Hepatocyte (in vitro differentiated cells): ENCODE data around the gene CCDC102B. TPM values are rescaled to one million over a fixed set of nuclear protein-coding genes. Genes with fewer than 3 reads are reported as not detected.

ENCODE experiments used
- DNase-seq: peaks from one replicate; pipeline ENCODE4 v3.0.0-alpha.2; 2016; ENCODE audit warnings: low spot score
- H2AFZ ChIP-seq: fragments of 200-600 bp; sonication (generic); 2 replicates; pipeline ENCODE4 v1.6.0; 2016; ENCODE audit warnings: antibody characterized with exemption, mild to moderate bottlenecking
- H3K27ac ChIP-seq: fragments of 200-600 bp; sonication (generic); 2 replicates; pipeline ENCODE4 v1.5.1; 2016; ENCODE audit warnings: mild to moderate bottlenecking
- H3K27me3 ChIP-seq: fragments of 200-600 bp; sonication (generic); 2 replicates; pipeline ENCODE4 v1.6.1; 2016
- H3K36me3 ChIP-seq: fragments of 200-600 bp; sonication (generic); replicated peaks from 2 replicates; pipeline ENCODE4 v1.5.1; 2016; ENCODE audit warnings: low read depth; ENCODE audit not compliant: insufficient read depth
- H3K4me1 ChIP-seq: fragments of 200-600 bp; sonication (generic); 2 replicates; pipeline ENCODE4 v1.5.1; 2016; ENCODE audit warnings: mild to moderate bottlenecking, moderate library complexity; ENCODE audit not compliant: insufficient read depth
- H3K4me2 ChIP-seq: fragments of 200-600 bp; sonication (generic); 2 replicates; pipeline ENCODE4 v1.6.0; 2016
- H3K4me3 ChIP-seq: fragments of 200-600 bp; sonication (generic); 2 replicates; pipeline ENCODE4 v1.5.1; 2016; ENCODE audit warnings: mild to moderate bottlenecking
- H3K79me2 ChIP-seq: fragments of 200-600 bp; sonication (generic); 2 replicates; pipeline ENCODE4 v1.6.0; 2017; ENCODE audit warnings: mild to moderate bottlenecking
- H3K9me2 ChIP-seq: fragments of 200-600 bp; sonication (generic); replicated peaks from 2 replicates; pipeline ENCODE4 v1.6.0; 2017; ENCODE audit warnings: mild to moderate bottlenecking; ENCODE audit not compliant: insufficient read depth
- H3K9me3 ChIP-seq: fragments of 200-600 bp; sonication (generic); 2 replicates; pipeline ENCODE4 v1.5.1; 2016; ENCODE audit warnings: low read depth, mild to moderate bottlenecking
- H4K20me1 ChIP-seq: fragments of 200-600 bp; sonication (generic); 2 replicates; pipeline ENCODE4 v1.6.0; 2016; ENCODE audit warnings: mild to moderate bottlenecking; ENCODE audit not compliant: insufficient read depth, poor library complexity, severe bottlenecking
- CTCF ChIP-seq: fragments of 200-600 bp; sonication (generic); IDR thresholded peaks from 2 replicates; pipeline ENCODE4 v1.5.1; 2016; ENCODE audit warnings: antibody characterized with exemption, mild to moderate bottlenecking; ENCODE audit not compliant: poor library complexity
- EZH2 ChIP-seq: fragments of 200-600 bp; sonication (generic); IDR thresholded peaks from 2 replicates; pipeline ENCODE4 v1.6.1; 2016; ENCODE audit warnings: antibody characterized with exemption, mild to moderate bottlenecking, borderline replicate concordance
- EZH2phosphoT487 ChIP-seq: fragments of 200-600 bp; sonication (generic); IDR thresholded peaks from one replicate; pipeline ENCODE4 v1.6.1; 2018; ENCODE audit warnings: antibody characterized with exemption, mild to moderate bottlenecking, low read depth, moderate library complexity; ENCODE audit not compliant: unreplicated experiment, severe bottlenecking
- WGBS: methylation state at CpG from one replicate; pipeline ENCODE4 v1.1.6; 2016; ENCODE audit warnings: low lambda C conversion rate; ENCODE audit errors: missing lambda C conversion rate; 5-methylcytosine and 5-hydroxymethylcytosine counted together
- polyA plus RNA-seq: library from polyadenylated mRNA; unstranded; fragments of >200 nt; fragmentation: Nextera tagmentation; extraction: Ambion mirVana; gene quantifications from 2 replicates; pipeline ENCODE4 v1.2.1, GENCODE V29; 2016
- total RNA-seq: library from RNA; depleted of rRNA; stranded (reverse); fragments of >200 nt; gene quantifications from 2 replicates; pipeline ENCODE4 v1.2.3, GENCODE V29; 2014

CCDC102B gene
- total and polyA plus RNA-seq, 2 experiments from 2014 or later = 2.8 to 5.4 TPM

DNA sequence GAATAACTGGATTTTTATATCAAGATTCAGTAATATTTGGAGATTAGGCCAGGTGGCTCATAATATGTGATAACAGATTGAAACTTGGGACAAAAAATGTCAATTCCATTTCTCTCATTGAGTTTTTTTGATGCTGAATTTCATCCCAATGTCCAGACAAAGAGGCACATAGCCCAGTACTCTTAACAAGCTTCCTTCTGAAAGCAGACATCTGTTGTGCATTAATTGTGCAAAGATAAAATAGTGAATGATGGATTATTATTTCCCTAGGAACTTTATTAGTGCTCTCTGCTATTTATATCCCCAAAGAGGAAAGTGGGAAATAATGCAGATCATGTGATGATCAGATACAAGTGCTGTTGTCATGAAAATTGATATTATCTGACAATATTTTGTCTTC is 234.1 kb downstream of the CCDC102B start:
- no peaks in the 10 kb centered on the region for H3K27me3 ChIP-seq

GRCh38 chr18:69035756-69036155 is 237.9 kb downstream of the CCDC102B start:
- Histone ChIP-seq H3K27ac (no peak overlapping the region), H3K4me1 (no peaks in the 10 kb centered on the region), H2AFZ (no peak overlapping the region), H3K36me3 (no peaks in the 10 kb centered on the region), H3K4me2 (no peak overlapping the region), H3K4me3 (no peak overlapping the region), H3K9me3 (no peaks in the 10 kb centered on the region), H4K20me1 (no peaks in the 10 kb centered on the region), H3K27me3 (no peaks in the 10 kb centered on the region), H3K9me2 (no peaks in the 10 kb centered on the region), H3K79me2 (no peaks in the 10 kb centered on the region)
- WGBS = 86% methylated on average over 1 of the region's 1 CpG
- no peak for DNase-seq
- TF ChIP-seq EZH2 = no peak
- TF ChIP-seq CTCF = no peak
- no peak for TF ChIP-seq EZH2phosphoT487

More for the DNA sequence above, 234.1 kb downstream of the CCDC102B start:
- Histone ChIP-seq H3K9me2 (no peaks in the 10 kb centered on the region), H3K4me3 (no peak overlapping the region), H3K4me1 (no peaks in the 10 kb centered on the region), H3K79me2 (no peaks in the 10 kb centered on the region), H3K4me2 (no peak overlapping the region), H4K20me1 (no peaks in the 10 kb centered on the region), H3K9me3 (no peaks in the 10 kb centered on the region), H3K27ac (no peak overlapping the region), H2AFZ (no peak overlapping the region), H3K36me3 (no peaks in the 10 kb centered on the region)
- TF ChIP-seq EZH2phosphoT487 (no peak), CTCF (no peak), EZH2 (no peak)
- no peak for DNase-seq

- Histone ChIP-seq H3K9me2 (no peaks in the 10 kb centered on the region), H3K79me2 (no peaks in the 10 kb centered on the region), H3K4me2 (no peak overlapping the region), H3K27me3 (no peaks in the 10 kb centered on the region), H3K27ac (no peak overlapping the region), H4K20me1 (no peaks in the 10 kb centered on the region), H3K9me3 (no peaks in the 10 kb centered on the region), H2AFZ (no peak overlapping the region), H3K4me3 (no peak overlapping the region), H3K36me3 (no peaks in the 10 kb centered on the region), H3K4me1 (no peaks in the 10 kb centered on the region)
- WGBS = 30% methylated on average over 1 of the region's 1 CpG
- TF ChIP-seq EZH2phosphoT487 (no peak), EZH2 (no peak), CTCF (no peak)
- no peak for DNase-seq
Observed at GRCh38 chr18:69044215-69044614, 246.3 kb downstream of the CCDC102B start.

GRCh38 chr18:69064063-69064462 is 266.2 kb downstream of the CCDC102B start:
- no peaks in the 10 kb centered on the region for H3K9me2 ChIP-seq
- no peak for TF ChIP-seq EZH2
- H3K36me3 ChIP-seq = no peaks in the 10 kb centered on the region
- no peaks in the 10 kb centered on the region for H3K9me3 ChIP-seq
- WGBS = 44% methylated on average over 4 of the region's 4 CpGs
- H3K4me2 ChIP-seq = no peak overlapping the region
- no peaks in the 10 kb centered on the region for H3K4me1 ChIP-seq
- no peaks in the 10 kb centered on the region for H3K79me2 ChIP-seq
- H3K27me3 ChIP-seq = no peaks in the 10 kb centered on the region
- H4K20me1 ChIP-seq = no peaks in the 10 kb centered on the region
- H3K4me3 ChIP-seq = no peak overlapping the region
- no peak for DNase-seq
- no peak overlapping the region for H2AFZ ChIP-seq
- H3K27ac ChIP-seq = no peak overlapping the region
